Measurements from ENCODE around the gene SLC6A6. TPM values are rescaled to one million over a fixed set of nuclear protein-coding genes. Genes with fewer than 3 reads are reported as not detected.

SLC6A6 gene
- total RNA-seq, 1 experiment from 2014 or later, result 211 TPM

DNA sequence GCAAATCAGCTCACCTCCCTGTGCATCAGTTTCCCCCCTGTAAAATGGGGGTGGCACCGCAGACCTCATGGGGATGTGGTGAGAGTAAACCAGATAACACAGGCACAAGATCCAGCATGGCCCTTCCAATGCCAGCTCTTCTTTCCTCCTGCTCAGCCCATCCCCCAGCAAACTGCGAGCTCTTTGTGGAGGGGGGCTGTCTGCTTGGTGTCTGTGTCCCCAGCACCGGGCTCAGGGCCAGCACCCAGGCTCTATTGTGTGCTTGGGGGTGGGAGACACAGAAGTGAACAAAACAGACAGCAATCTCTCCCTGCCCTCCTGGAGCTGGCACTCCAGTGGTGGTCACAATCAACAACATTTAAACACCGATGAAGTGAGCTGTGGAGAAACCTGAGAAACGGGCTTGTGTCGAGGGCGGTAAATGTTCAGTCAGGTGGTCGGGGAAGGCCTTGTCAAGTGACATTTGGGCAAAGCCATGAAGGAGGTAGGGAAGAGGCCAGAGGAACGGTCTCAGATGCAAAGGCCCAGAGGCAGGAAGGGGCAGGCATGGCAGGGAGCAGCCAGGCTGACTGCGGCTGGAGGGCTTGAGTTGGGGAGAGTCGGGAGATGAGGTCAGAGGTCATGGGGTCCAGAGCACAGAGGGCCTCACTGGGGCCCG, 109.3 kb downstream of the SLC6A6 start:
- Mint-ChIP-seq H3K27ac (peak overlapping the region; percentile 21; the same call in 1 of the 2 replicates), H3K9me3 (no peaks in the 10 kb centered on the region), H3K27me3 (ENCODE audit: low read depth) (no peaks in the 10 kb centered on the region), H3K36me3 (no peaks in the 10 kb centered on the region), H3K4me3 (no peak overlapping the region), H3K4me1 (peaks cover 9% of the 10 kb centered on the region; the same call in 1 of the 2 replicates)
- DNase-seq (ENCODE audit: low spot score), result no peak
- POLR2A ChIA-PET, result no interaction called here
- ATAC-seq, result no peak
- CTCF ChIA-PET, result interaction anchor here (1.1 to 3.9 kb wide), 9 partner anchors 12 to 308 kb away, joined by 3 to 36 read pairs (median 4); no protein-coding TSS in a partner anchor
- no peak for TF ChIP-seq TEAD4 (CRISPR knock-in tag; IDR thresholded peaks at IDR 0.05)

- TF ChIP-seq NFATC4 (CRISPR knock-in tag; IDR thresholded peaks at IDR 0.05) (no peak), CREM (CRISPR knock-in tag; IDR thresholded peaks at IDR 0.05) (no peak), IRF1 (CRISPR knock-in tag; IDR thresholded peaks at IDR 0.05) (no peak), ELF4 (CRISPR knock-in tag; IDR thresholded peaks at IDR 0.05; ENCODE audit: low read depth) (no peak), FOXJ3 (CRISPR knock-in tag; IDR thresholded peaks at IDR 0.05; ENCODE audit: borderline replicate concordance) (no peak), CBFB (CRISPR knock-in tag; IDR thresholded peaks at IDR 0.05; ENCODE audit: low read depth) (no peak), GRHL2 (CRISPR knock-in tag; IDR thresholded peaks at IDR 0.05; ENCODE audit: insufficient replicate concordance, severe bottlenecking) (no peak), PRRX2 (CRISPR knock-in tag; IDR thresholded peaks at IDR 0.05) (no peak), FOXK1 (CRISPR knock-in tag; IDR thresholded peaks at IDR 0.05) (no peak), JUN (CRISPR knock-in tag; IDR thresholded peaks at IDR 0.05) (no peak), TCF7 (CRISPR knock-in tag; IDR thresholded peaks at IDR 0.05; ENCODE audit: low read depth) (no peak), E2F1 (CRISPR knock-in tag; IDR thresholded peaks at IDR 0.05) (no peak), E2F4 (CRISPR knock-in tag; IDR thresholded peaks at IDR 0.05; ENCODE audit: borderline replicate concordance, low read depth) (no peak), TEAD4 (CRISPR knock-in tag; IDR thresholded peaks at IDR 0.05) (no peak), NFE2L1 (CRISPR knock-in tag; IDR thresholded peaks at IDR 0.05) (no peak)
- TF ChIP-seq, protein P1, sequence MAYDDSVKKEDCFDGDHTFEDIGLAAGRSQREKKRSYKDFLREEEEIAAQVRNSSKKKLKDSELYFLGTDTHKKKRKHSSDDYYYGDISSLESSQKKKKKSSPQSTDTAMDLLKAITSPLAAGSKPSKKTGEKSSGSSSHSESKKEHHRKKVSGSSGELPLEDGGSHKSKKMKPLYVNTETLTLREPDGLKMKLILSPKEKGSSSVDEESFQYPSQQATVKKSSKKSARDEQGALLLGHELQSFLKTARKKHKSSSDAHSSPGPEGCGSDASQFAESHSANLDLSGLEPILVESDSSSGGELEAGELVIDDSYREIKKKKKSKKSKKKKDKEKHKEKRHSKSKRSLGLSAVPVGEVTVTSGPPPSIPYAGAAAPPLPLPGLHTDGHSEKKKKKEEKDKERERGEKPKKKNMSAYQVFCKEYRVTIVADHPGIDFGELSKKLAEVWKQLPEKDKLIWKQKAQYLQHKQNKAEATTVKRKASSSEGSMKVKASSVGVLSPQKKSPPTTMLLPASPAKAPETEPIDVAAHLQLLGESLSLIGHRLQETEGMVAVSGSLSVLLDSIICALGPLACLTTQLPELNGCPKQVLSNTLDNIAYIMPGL (CRISPR knock-in tag; IDR thresholded peaks at IDR 0.05), result no peak
- TF ChIP-seq, protein P2, sequence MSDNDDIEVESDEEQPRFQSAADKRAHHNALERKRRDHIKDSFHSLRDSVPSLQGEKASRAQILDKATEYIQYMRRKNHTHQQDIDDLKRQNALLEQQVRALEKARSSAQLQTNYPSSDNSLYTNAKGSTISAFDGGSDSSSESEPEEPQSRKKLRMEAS (CRISPR knock-in tag; IDR thresholded peaks at IDR 0.05), result no peak
- TF ChIP-seq, protein P3, sequence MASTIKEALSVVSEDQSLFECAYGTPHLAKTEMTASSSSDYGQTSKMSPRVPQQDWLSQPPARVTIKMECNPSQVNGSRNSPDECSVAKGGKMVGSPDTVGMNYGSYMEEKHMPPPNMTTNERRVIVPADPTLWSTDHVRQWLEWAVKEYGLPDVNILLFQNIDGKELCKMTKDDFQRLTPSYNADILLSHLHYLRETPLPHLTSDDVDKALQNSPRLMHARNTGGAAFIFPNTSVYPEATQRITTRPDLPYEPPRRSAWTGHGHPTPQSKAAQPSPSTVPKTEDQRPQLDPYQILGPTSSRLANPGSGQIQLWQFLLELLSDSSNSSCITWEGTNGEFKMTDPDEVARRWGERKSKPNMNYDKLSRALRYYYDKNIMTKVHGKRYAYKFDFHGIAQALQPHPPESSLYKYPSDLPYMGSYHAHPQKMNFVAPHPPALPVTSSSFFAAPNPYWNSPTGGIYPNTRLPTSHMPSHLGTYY (CRISPR knock-in tag; IDR thresholded peaks at IDR 0.05), result no peak
- TF ChIP-seq, protein P4, sequence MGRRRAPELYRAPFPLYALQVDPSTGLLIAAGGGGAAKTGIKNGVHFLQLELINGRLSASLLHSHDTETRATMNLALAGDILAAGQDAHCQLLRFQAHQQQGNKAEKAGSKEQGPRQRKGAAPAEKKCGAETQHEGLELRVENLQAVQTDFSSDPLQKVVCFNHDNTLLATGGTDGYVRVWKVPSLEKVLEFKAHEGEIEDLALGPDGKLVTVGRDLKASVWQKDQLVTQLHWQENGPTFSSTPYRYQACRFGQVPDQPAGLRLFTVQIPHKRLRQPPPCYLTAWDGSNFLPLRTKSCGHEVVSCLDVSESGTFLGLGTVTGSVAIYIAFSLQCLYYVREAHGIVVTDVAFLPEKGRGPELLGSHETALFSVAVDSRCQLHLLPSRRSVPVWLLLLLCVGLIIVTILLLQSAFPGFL (CRISPR knock-in tag; IDR thresholded peaks at IDR 0.05; ENCODE audit: borderline replicate concordance), result no peak
- Mint-ChIP-seq H3K36me3 (no peaks in the 10 kb centered on the region), H3K9me3 (no peaks in the 10 kb centered on the region), H3K4me1 (peaks cover 9% of the 10 kb centered on the region; the same call in 1 of the 2 replicates), H3K4me3 (no peak overlapping the region), H3K27me3 (ENCODE audit: low read depth) (no peaks in the 10 kb centered on the region), H3K27ac (no peak overlapping the region)
- DNase-seq (ENCODE audit: low spot score), result no peak
- POLR2A ChIA-PET, result no interaction called here
- ATAC-seq, result no peak
- CTCF ChIA-PET, result interaction anchor here (1.1 to 3.9 kb wide), 9 partner anchors 11 to 309 kb away, joined by 3 to 36 read pairs (median 4); no protein-coding TSS in a partner anchor
Observed at GRCh38 chr3:14512281-14512941, 110.0 kb downstream of the SLC6A6 start.
